Stimulated activated effector memory CD8-positive, alpha-beta T cell treated with anti-CD3 and anti-CD28 coated beads, Interleukin-12 subunit alpha, Interleukin-12 subunit beta, amount 100 ng/mL, for 72 hours (primary cell): ENCODE data around the gene GMDS.
A peak's percentile ranks its signal among the peaks of the same experiment; 100 is the strongest.

Source experiments
- ATAC-seq: fragments of 150-1000 bp; cut with Tn5 transposase; 2 replicates; pipeline ENCODE4 v1.10.0; 2021
- DNase-seq, 2 donors: peaks; one replicate each; pipeline ENCODE4 v3.0.0; 2021 to 2022; ENCODE audit warnings: low spot score in 2 of 2
- H3K27ac Mint-ChIP-seq: one replicate; pipeline ENCODE4 v1.8.0; 2022; ENCODE audit warnings: mild to moderate bottlenecking, mixed read lengths
- H3K36me3 Mint-ChIP-seq: one replicate; pipeline ENCODE4 v1.8.0; 2022; ENCODE audit warnings: mild to moderate bottlenecking, mixed read lengths
- H3K4me1 Mint-ChIP-seq: one replicate; pipeline ENCODE4 v1.8.0; 2022; ENCODE audit warnings: mixed read lengths
- H3K4me3 Mint-ChIP-seq: one replicate; pipeline ENCODE4 v1.8.0; 2022; ENCODE audit warnings: mild to moderate bottlenecking, mixed read lengths
- H3K9me3 Mint-ChIP-seq: one replicate; pipeline ENCODE4 v1.8.0; 2022; ENCODE audit warnings: mixed read lengths

GMDS gene

GRCh38 chr6:1591243-1591642 is 654.2 kb downstream of the GMDS start:
- Mint-ChIP-seq H3K27ac (no peak overlapping the region), H3K4me3 (no peak overlapping the region), H3K36me3 (no peaks in the 10 kb centered on the region), H3K9me3 (no peaks in the 10 kb centered on the region), H3K4me1 (no peaks in the 10 kb centered on the region)
- DNase-seq: no peak
- ATAC-seq: no peak

GRCh38 chr6:1590580-1590979 is 654.8 kb downstream of the GMDS start:
- Mint-ChIP-seq H3K4me1 (no peaks in the 10 kb centered on the region), H3K9me3 (no peaks in the 10 kb centered on the region), H3K4me3 (no peak overlapping the region), H3K36me3 (no peaks in the 10 kb centered on the region), H3K27ac (no peak overlapping the region)
- DNase-seq (no peak), ATAC-seq (no peak)

- Mint-ChIP-seq H3K36me3 (no peaks in the 10 kb centered on the region), H3K4me3 (no peak overlapping the region), H3K4me1 (no peaks in the 10 kb centered on the region), H3K27ac (no peak overlapping the region), H3K9me3 (no peaks in the 10 kb centered on the region)
- no peak for ATAC-seq
- no peak for DNase-seq
These were observed 656.2 kb downstream of the GMDS start for GRCh38 chr6:1589208-1589607.

- no peak for DNase-seq
- Mint-ChIP-seq H3K36me3 (no peaks in the 10 kb centered on the region), H3K4me1 (no peaks in the 10 kb centered on the region), H3K27ac (no peak overlapping the region), H3K9me3 (no peaks in the 10 kb centered on the region), H3K4me3 (no peak overlapping the region)
- ATAC-seq: no peak
These were observed 657.4 kb downstream of the GMDS start for GRCh38 chr6:1587977-1588376.

- no peaks in the 10 kb centered on the region for H3K9me3 Mint-ChIP-seq
- DNase-seq: no peak
- no peak overlapping the region for H3K4me3 Mint-ChIP-seq
- ATAC-seq: no peak
- no peak overlapping the region for H3K27ac Mint-ChIP-seq
- H3K36me3 Mint-ChIP-seq: no peaks in the 10 kb centered on the region
- no peaks in the 10 kb centered on the region for H3K4me1 Mint-ChIP-seq
These were observed 657.9 kb downstream of the GMDS start for GRCh38 chr6:1587546-1587945.

GRCh38 chr6:1586861-1587450 is 658.4 kb downstream of the GMDS start:
- ATAC-seq: peak; percentile 28
- peak in 1 of 2 donors; percentile 20 for DNase-seq
- H3K27ac Mint-ChIP-seq: no peak overlapping the region
- no peaks in the 10 kb centered on the region for H3K36me3 Mint-ChIP-seq
- no peaks in the 10 kb centered on the region for H3K9me3 Mint-ChIP-seq
- no peak overlapping the region for H3K4me3 Mint-ChIP-seq
- no peaks in the 10 kb centered on the region for H3K4me1 Mint-ChIP-seq

GRCh38 chr6:1586256-1586655 is 659.1 kb downstream of the GMDS start:
- no peak overlapping the region for H3K27ac Mint-ChIP-seq
- no peaks in the 10 kb centered on the region for H3K36me3 Mint-ChIP-seq
- no peaks in the 10 kb centered on the region for H3K4me1 Mint-ChIP-seq
- no peak for ATAC-seq
- H3K4me3 Mint-ChIP-seq: no peak overlapping the region
- no peaks in the 10 kb centered on the region for H3K9me3 Mint-ChIP-seq
- no peak for DNase-seq

- DNase-seq (no peak), ATAC-seq (no peak)
- Mint-ChIP-seq H3K36me3 (no peaks in the 10 kb centered on the region), H3K27ac (no peak overlapping the region), H3K4me1 (no peaks in the 10 kb centered on the region), H3K9me3 (no peaks in the 10 kb centered on the region), H3K4me3 (no peak overlapping the region)
These were observed 659.7 kb downstream of the GMDS start for GRCh38 chr6:1585669-1586049.

- H3K9me3 Mint-ChIP-seq: no peaks in the 10 kb centered on the region
These were observed 660.3 kb downstream of the GMDS start for GRCh38 chr6:1584996-1585668.

GRCh38 chr6:1584146-1584545 is 661.3 kb downstream of the GMDS start:
- no peak for ATAC-seq
- H3K4me3 Mint-ChIP-seq: no peak overlapping the region
- H3K27ac Mint-ChIP-seq: no peak overlapping the region
- no peak for DNase-seq
- no peaks in the 10 kb centered on the region for H3K36me3 Mint-ChIP-seq
- no peaks in the 10 kb centered on the region for H3K9me3 Mint-ChIP-seq
- no peaks in the 10 kb centered on the region for H3K4me1 Mint-ChIP-seq

More at GRCh38 chr6:1584996-1585668, 660.3 kb downstream of the GMDS start:
- H3K4me1 Mint-ChIP-seq: no peaks in the 10 kb centered on the region
- H3K36me3 Mint-ChIP-seq: no peaks in the 10 kb centered on the region
- DNase-seq (no peak), ATAC-seq (no peak)
- H3K27ac Mint-ChIP-seq: no peak overlapping the region
- no peak overlapping the region for H3K4me3 Mint-ChIP-seq

GRCh38 chr6:1581120-1581991 is 664.0 kb downstream of the GMDS start:
- Mint-ChIP-seq H3K9me3 (no peaks in the 10 kb centered on the region), H3K36me3 (no peaks in the 10 kb centered on the region), H3K4me3 (no peak overlapping the region), H3K27ac (no peak overlapping the region), H3K4me1 (no peaks in the 10 kb centered on the region)
- DNase-seq (no peak), ATAC-seq (peak; percentile 11)

- Mint-ChIP-seq H3K36me3 (no peaks in the 10 kb centered on the region), H3K9me3 (no peaks in the 10 kb centered on the region), H3K27ac (no peak overlapping the region), H3K4me3 (no peak overlapping the region), H3K4me1 (no peaks in the 10 kb centered on the region)
- ATAC-seq (no peak), DNase-seq (no peak)
These were observed 664.8 kb downstream of the GMDS start for GRCh38 chr6:1580585-1580984.

GRCh38 chr6:1580109-1580508 is 665.3 kb downstream of the GMDS start:
- no peaks in the 10 kb centered on the region for H3K4me1 Mint-ChIP-seq
- no peaks in the 10 kb centered on the region for H3K36me3 Mint-ChIP-seq
- DNase-seq (no peak), ATAC-seq (no peak)
- no peak overlapping the region for H3K4me3 Mint-ChIP-seq
- no peak overlapping the region for H3K27ac Mint-ChIP-seq
- H3K9me3 Mint-ChIP-seq: no peaks in the 10 kb centered on the region

- Mint-ChIP-seq H3K36me3 (no peaks in the 10 kb centered on the region), H3K9me3 (no peaks in the 10 kb centered on the region)
These were observed 666.3 kb downstream of the GMDS start for GRCh38 chr6:1579096-1579495.

GRCh38 chr6:1577896-1578745 is 667.3 kb downstream of the GMDS start:
- no peak overlapping the region for H3K27ac Mint-ChIP-seq
- no peaks in the 10 kb centered on the region for H3K4me1 Mint-ChIP-seq
- no peak for DNase-seq
- no peaks in the 10 kb centered on the region for H3K9me3 Mint-ChIP-seq
- no peak overlapping the region for H3K4me3 Mint-ChIP-seq
- no peaks in the 10 kb centered on the region for H3K36me3 Mint-ChIP-seq
- ATAC-seq: no peak

More at GRCh38 chr6:1579096-1579495, 666.3 kb downstream of the GMDS start:
- H3K4me3 Mint-ChIP-seq: no peak overlapping the region
- no peak for ATAC-seq
- DNase-seq: no peak
- H3K4me1 Mint-ChIP-seq: no peaks in the 10 kb centered on the region
- H3K27ac Mint-ChIP-seq: no peak overlapping the region
